Subcutaneous adipose tissue (tissue), 4 donors: ENCODE measurements around the gene FAM20C. TPM values are rescaled to one million over a fixed set of nuclear protein-coding genes. Genes with fewer than 3 reads are reported as not detected.

Experiments
- total RNA-seq, 4 donors: library from RNA; depleted of rRNA; stranded (reverse); fragments of >200 nt; gene quantifications; one replicate each; pipeline ENCODE4 v1.1.0, GENCODE V29; 2016
- TF ChIP-seq, protein P1 (sequence below): fragments of 450-650 bp; IDR thresholded peaks from one replicate; pipeline ENCODE4 v1.5.1; 2016; ENCODE audit warnings: low read depth, mild to moderate bottlenecking, control low read depth, antibody characterized with exemption, moderate library complexity

Gene FAM20C
- total RNA-seq, 4 donors from 2014 or later, result 21.0 to 82.5 (median 35.6) TPM

DNA sequence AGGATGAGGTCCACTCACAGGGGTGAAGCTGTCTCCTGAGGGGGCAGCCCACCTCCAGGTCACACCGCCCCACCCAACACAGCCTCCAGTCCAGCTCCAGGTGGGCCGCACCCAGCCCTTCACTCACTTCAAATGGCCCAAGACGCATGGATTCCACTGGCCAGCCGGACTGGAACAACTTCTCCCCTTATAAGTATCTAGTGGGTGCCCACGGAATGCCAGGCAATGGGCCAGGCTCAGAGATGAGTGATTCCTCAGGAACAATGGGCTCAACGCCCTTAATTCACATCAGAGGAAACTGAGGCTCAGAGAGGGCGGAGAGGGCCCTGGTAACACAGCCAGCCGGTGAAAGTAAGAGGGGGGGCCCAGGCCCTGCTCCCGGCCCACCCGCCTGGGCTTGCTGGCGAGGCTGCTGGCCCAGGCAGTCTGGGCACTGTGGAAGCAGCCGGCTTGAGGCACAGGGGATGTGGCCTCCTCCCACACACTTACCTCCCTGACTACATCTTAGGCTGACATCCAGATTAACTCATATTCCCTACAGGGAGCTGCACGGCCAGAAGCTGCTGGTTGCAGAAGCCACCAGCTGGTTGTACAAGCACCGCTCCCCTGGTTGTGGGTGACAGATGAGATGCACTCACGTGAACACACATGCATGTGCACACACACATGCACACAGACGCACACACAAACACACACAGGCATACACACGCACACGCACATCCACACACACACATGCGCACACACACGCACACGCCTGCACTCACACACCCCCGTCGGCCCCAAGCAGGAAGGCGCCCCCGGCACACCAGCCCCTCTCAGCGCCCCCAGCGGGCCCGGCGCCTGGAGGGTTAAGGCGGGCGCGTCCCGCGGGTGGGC is 1.0 kb upstream of the FAM20C start:
- TF ChIP-seq, protein P1, sequence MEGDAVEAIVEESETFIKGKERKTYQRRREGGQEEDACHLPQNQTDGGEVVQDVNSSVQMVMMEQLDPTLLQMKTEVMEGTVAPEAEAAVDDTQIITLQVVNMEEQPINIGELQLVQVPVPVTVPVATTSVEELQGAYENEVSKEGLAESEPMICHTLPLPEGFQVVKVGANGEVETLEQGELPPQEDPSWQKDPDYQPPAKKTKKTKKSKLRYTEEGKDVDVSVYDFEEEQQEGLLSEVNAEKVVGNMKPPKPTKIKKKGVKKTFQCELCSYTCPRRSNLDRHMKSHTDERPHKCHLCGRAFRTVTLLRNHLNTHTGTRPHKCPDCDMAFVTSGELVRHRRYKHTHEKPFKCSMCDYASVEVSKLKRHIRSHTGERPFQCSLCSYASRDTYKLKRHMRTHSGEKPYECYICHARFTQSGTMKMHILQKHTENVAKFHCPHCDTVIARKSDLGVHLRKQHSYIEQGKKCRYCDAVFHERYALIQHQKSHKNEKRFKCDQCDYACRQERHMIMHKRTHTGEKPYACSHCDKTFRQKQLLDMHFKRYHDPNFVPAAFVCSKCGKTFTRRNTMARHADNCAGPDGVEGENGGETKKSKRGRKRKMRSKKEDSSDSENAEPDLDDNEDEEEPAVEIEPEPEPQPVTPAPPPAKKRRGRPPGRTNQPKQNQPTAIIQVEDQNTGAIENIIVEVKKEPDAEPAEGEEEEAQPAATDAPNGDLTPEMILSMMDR, result no peak

DNA sequence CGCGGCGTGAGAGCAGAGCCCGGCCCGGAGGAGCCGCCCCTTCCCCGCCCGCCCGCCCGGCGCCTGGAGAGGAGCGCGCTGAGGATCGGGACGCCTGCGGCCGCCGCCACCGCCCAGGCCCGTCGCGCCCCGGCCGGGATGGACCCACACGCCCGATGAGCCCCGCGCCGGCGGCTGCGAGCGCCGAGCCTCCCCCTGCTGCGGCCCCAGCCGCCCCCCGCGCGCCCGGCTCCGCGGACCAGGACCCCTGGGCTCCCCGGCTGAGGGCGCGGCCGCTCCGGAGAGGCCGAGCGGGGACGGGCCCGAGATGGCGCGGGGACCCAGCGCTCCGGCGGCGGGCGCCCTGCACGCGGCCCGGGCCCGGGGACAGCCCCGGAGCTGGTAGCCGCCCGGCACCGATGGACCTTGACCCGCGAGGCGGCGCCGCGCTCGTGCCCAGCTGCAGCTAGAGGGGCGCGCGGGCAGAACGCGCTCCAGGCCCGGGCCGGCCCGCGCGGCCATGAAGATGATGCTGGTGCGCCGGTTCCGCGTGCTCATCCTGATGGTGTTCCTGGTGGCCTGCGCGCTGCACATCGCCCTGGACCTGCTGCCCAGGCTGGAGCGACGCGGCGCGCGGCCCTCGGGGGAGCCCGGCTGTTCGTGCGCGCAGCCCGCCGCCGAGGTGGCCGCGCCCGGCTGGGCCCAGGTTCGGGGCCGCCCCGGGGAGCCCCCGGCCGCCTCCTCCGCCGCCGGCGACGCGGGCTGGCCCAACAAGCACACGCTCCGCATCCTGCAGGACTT is 520 bp downstream of the FAM20C start:
- TF ChIP-seq, protein P1, result no peak

DNA sequence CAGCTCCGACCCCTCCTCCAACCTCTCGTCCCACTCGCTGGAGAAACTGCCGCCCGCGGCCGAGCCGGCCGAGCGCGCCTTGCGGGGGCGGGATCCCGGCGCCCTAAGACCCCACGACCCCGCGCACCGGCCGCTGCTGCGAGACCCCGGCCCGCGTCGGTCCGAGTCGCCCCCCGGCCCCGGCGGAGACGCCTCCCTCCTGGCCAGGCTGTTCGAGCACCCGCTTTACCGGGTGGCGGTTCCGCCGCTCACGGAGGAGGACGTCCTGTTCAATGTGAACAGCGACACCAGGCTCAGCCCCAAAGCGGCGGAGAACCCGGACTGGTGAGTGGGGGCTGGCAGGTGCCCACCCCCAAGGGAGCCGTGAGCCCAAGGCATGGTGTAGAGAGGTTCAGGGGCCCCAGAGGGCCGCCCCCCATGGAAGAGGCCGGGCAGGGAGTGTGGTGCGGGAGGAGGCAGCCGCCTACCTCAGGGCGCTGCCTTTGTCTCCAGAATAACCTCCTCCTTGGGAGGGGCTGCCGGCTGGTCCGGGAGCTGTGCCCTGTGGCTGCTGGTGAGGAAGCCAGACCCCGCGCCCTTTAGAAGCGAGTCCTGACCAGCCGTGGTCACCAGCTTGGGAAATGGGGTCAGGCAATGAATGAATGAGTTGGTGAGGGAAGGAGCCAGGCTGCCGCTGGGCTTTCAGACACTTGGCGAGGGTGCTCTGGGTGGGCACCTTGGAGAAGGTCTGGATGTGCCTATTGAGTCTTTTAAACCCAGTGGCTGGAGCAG is 1.3 kb downstream of the FAM20C start:
- TF ChIP-seq, protein P1, result no peak

DNA sequence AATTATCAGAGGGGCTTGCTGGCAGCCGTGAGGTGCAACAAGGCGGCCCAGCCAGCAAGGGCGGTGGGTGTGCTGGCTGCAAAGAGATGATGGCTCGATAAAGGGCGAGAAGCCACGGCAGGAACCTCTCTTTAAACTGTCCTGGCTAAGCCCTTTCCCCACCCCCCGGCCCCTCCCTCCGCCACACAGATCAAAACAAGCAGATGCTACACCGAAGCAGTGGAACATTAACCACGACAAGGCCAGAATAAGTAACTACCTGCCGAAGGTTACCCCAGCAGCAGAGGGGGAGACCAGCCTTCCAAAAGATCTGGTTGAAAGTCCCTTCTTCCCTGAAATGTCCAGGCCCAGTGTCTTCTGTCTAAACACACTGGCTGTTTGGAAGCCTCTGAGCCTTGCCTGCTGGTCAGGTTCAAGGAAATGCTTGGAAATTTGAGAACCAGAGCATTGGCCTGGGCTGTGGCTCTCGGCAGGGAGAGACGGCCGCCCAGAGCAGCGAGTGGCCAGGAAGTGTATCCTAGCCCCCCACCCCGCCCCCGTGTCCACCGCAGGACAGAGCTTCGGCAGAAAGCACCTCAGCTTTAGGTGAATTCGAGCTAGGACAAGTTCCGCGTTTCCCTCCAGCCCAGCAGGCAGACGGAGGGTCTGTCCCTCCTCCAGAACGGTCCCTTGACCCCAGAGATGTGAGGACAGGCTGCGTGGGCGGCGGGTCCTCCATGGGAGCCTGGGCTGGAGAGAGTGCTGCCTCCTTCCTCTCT is 2.1 kb downstream of the FAM20C start:
- TF ChIP-seq, protein P1, result no peak

DNA sequence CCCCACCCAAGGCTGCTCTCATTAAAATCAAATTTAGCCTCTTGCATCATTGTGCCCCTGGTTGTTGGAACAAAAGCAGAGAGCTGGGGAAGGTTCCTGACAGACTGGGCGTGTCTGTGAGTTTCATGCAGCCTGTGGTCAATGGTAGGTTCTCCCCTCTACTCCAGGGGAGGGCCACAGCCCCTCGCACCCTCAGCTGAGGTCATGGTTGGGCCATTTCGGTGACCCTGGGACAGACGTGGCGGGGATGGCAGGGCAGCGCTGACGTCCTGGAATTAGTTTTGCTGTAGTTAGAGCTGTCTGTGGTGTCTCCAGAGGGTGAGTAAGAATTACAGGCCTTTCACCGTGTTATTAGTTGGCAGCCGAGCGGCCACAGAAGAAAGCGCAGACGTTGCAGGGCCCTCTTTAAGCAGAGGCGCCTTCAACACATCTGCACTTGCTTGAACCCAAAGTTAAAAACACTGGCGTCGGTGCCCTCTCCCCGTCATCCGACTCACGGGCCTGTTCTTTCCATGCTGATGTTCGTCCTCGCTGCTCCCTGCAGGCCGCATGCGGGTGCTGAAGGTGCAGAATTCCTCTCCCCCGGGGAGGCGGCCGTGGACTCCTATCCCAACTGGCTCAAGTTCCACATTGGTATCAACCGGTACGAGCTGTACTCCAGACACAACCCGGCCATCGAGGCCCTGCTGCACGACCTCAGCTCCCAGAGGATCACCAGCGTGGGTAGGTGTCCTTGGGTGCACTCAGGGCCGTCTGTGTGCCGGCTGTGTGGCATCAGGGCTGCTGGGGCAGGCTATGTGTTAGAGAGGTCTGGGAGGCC is 2.8 kb downstream of the FAM20C start:
- TF ChIP-seq, protein P1, result no peak

DNA sequence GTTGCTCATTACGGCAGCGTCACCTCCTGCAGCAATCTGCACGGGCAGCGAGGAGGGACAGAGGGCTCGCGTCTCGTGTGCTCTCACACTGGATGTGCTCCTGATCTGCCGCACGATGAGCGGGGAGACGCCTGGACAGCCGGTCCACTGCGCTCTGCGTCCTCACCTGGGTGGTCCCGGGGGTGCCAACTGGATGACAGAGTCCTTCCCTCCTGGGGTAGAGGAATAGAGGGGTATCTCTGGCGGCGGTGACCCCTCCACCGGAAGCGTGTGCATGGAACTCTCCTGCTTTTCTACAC is 3.4 kb downstream of the FAM20C start:
- TF ChIP-seq, protein P1, result no peak
